Measurements from ENCODE around the gene CEP152.
"Not testable (repeated sequence)": the region's sequence is repeated elsewhere in the genome, so short reads cannot be mapped to it uniquely, and the experiment has no call there.

CEP152 gene

DNA sequence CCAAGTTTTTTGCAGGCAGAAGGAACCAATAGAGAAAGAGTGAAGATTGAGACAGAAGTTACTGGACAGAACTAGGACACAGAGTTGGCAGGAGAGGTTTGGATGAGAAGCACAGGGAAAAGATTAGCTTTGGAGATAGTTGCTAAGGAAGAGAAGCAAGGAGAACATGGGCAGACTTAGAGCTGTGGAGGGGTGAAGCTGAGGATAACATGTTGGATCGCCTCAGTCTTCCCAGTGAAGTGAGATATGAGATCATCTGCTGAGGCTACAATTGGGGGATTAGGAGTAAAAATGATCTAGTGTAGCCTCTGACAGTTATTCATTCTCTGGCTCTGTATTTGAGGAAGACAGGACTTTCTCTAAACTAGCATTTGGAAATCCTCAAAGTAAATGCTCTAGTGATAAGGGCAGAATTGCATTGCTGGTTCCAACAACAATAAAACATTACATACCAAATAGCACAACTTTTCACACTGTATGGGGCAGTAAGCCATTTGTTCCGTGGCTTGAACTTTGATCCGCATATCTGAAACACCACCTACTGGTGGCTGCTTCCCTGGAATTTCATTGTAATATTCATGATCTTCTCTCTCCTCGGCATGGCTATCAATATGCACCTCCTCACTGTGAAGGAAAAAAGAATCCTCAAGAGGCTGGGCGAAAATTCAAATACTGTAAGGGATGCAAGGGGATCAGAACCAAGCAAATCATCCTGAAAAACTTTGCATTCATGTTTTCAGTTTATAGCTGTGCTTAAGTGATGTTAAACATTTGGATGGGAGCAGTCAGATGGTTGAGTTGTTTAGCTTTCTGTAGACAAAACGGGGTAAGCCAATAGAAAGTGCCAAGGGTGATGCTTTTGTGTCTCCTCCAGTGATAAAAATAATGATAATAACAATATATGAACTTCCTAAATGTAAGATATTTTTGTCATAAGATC, 44.9 kb upstream of the CEP152 start:
- no peak overlapping the region for H3K4me3 ChIP-seq (ENCODE audit: low read depth, low read length)
- no peak for DNase-seq (ENCODE audit: low read depth)
- TF ChIP-seq POLR2A (IDR thresholded peaks at IDR 0.05; ENCODE audit: extremely low read depth, insufficient read length) (no peak), CTCF (IDR thresholded peaks at IDR 0.05; ENCODE audit: low read depth, low read length) (peak; percentile 7), MYC (IDR thresholded peaks at IDR 0.05; ENCODE audit: low read depth, low read length) (no peak)
- TF ChIP-seq, protein P1, sequence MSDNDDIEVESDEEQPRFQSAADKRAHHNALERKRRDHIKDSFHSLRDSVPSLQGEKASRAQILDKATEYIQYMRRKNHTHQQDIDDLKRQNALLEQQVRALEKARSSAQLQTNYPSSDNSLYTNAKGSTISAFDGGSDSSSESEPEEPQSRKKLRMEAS (IDR thresholded peaks at IDR 0.05; ENCODE audit: low read depth, low read length): no peak

GRCh38 chr15:48854434-48854833, 43.6 kb upstream of the CEP152 start:
- H3K4me3 ChIP-seq (ENCODE audit: low read depth, low read length): not testable (repeated sequence)

GRCh38 chr15:48851956-48852355, 41.1 kb upstream of the CEP152 start:
- TF ChIP-seq POLR2A (IDR thresholded peaks at IDR 0.05; ENCODE audit: extremely low read depth, insufficient read length) (no peak), CTCF (IDR thresholded peaks at IDR 0.05; ENCODE audit: low read depth, low read length) (no peak), MYC (IDR thresholded peaks at IDR 0.05; ENCODE audit: low read depth, low read length) (no peak)
- TF ChIP-seq, protein P1 (IDR thresholded peaks at IDR 0.05; ENCODE audit: low read depth, low read length): no peak
- no peak overlapping the region for H3K4me3 ChIP-seq (ENCODE audit: low read depth, low read length)
- no peak for DNase-seq (ENCODE audit: low read depth)

More at GRCh38 chr15:48854434-48854833, 43.6 kb upstream of the CEP152 start:
- DNase-seq (ENCODE audit: low read depth): not testable (repeated sequence)

GRCh38 chr15:48850648-48851047, 39.8 kb upstream of the CEP152 start:
- TF ChIP-seq MYC (IDR thresholded peaks at IDR 0.05; ENCODE audit: low read depth, low read length) (no peak), CTCF (IDR thresholded peaks at IDR 0.05; ENCODE audit: low read depth, low read length) (no peak), POLR2A (IDR thresholded peaks at IDR 0.05; ENCODE audit: extremely low read depth, insufficient read length) (no peak)
- TF ChIP-seq, protein P1 (IDR thresholded peaks at IDR 0.05; ENCODE audit: low read depth, low read length): no peak
- no peak for DNase-seq (ENCODE audit: low read depth)
- H3K4me3 ChIP-seq (ENCODE audit: low read depth, low read length): no peak overlapping the region

DNA sequence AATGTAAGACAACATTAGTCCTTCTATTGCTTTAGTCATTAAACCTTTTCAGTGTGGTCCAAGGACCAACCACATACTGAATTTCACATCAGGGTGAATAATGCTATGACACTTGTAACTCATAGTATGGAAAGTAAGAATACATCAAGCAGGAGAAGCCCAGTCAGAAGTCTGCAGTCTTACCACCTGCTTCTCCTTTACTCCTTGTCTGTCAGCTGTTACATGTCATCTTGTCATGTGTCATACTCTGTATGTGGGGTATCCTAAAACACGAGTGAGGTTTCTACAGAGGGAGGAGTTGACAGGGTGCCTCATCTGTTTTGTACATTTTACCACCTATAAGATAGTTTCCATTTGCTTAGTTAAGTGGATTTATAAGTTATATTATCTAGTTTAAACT, 34.3 kb upstream of the CEP152 start:
- no peak for TF ChIP-seq POLR2A (IDR thresholded peaks at IDR 0.05; ENCODE audit: extremely low read depth, insufficient read length)
- no peak for TF ChIP-seq MYC (IDR thresholded peaks at IDR 0.05; ENCODE audit: low read depth, low read length)
- TF ChIP-seq, protein P1 (IDR thresholded peaks at IDR 0.05; ENCODE audit: low read depth, low read length): no peak
- no peak for TF ChIP-seq CTCF (IDR thresholded peaks at IDR 0.05; ENCODE audit: low read depth, low read length)
- no peak for DNase-seq (ENCODE audit: low read depth)
- H3K4me3 ChIP-seq (ENCODE audit: low read depth, low read length): no peak overlapping the region

DNA sequence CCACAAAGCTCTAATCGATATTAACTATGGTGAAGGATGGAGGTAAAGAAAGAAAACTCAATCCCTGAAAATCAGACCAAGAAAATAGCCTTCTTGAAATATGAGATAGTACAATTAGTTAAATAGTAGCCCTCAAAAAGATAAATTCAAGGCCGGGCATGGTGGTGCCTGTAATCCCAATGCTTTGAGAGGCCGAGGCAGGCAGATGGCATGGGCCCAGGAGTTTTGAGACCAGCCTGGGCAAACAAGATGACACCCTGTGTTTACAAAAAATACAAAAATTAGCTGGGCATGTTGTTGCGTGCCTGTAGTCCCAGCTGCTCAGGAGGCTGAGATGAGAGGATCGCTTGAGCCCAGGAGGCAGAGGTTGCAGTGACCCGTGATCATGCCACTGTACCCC, 31.6 kb upstream of the CEP152 start:
- no peak for TF ChIP-seq POLR2A (IDR thresholded peaks at IDR 0.05; ENCODE audit: extremely low read depth, insufficient read length)
- TF ChIP-seq CTCF (IDR thresholded peaks at IDR 0.05; ENCODE audit: low read depth, low read length): no peak
- TF ChIP-seq, protein P1 (IDR thresholded peaks at IDR 0.05; ENCODE audit: low read depth, low read length): no peak
- TF ChIP-seq MYC (IDR thresholded peaks at IDR 0.05; ENCODE audit: low read depth, low read length): no peak
- no peak for DNase-seq (ENCODE audit: low read depth)
- no peak overlapping the region for H3K4me3 ChIP-seq (ENCODE audit: low read depth, low read length)
